NCI-H1105 (cell line): ENCODE measurements around the gene PARD3.
"Not testable (repeated sequence)": the region's sequence is repeated elsewhere in the genome, so short reads cannot be mapped to it uniquely, and the experiment has no call there.

ENCODE experiments used
- DNase-seq: peaks from one replicate; lab custom pipeline; 2025; lab: John Stamatoyannopoulos, UW

Gene PARD3

GRCh38 chr10:34741087-34741486 is 74.0 kb downstream of the PARD3 start:
- not testable (repeated sequence) for DNase-seq

- peak; percentile 9 for DNase-seq
Measured at GRCh38 chr10:34740321-34740720, 74.8 kb downstream of the PARD3 start.

- peak; percentile 78 for DNase-seq
Measured at GRCh38 chr10:34739915-34740314, 75.2 kb downstream of the PARD3 start.

GRCh38 chr10:34737772-34738169 is 77.3 kb downstream of the PARD3 start:
- no peak for DNase-seq

- no peak for DNase-seq
Measured at GRCh38 chr10:34736976-34737771, 77.9 kb downstream of the PARD3 start.

DNA sequence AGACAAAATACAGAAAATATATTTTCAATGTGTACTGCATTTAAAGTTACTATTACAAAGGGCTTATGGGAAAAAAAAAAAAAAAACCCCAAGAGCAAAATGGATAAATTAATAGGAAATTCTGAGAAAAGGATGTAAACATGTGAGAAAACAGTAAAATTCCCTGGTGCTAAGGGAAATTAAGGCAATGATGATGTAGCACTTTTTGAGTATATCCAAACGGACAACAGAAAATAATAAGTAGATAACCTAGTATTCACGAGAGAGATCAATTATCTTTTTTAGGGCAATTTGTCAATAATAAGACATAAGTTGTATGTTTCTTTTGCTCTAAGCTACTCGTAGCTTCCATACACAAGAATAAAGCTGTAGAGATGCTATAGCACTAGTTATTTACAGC is 80.2 kb downstream of the PARD3 start:
- no peak for DNase-seq

GRCh38 chr10:34732926-34733325 is 82.2 kb downstream of the PARD3 start:
- DNase-seq: no peak

DNA sequence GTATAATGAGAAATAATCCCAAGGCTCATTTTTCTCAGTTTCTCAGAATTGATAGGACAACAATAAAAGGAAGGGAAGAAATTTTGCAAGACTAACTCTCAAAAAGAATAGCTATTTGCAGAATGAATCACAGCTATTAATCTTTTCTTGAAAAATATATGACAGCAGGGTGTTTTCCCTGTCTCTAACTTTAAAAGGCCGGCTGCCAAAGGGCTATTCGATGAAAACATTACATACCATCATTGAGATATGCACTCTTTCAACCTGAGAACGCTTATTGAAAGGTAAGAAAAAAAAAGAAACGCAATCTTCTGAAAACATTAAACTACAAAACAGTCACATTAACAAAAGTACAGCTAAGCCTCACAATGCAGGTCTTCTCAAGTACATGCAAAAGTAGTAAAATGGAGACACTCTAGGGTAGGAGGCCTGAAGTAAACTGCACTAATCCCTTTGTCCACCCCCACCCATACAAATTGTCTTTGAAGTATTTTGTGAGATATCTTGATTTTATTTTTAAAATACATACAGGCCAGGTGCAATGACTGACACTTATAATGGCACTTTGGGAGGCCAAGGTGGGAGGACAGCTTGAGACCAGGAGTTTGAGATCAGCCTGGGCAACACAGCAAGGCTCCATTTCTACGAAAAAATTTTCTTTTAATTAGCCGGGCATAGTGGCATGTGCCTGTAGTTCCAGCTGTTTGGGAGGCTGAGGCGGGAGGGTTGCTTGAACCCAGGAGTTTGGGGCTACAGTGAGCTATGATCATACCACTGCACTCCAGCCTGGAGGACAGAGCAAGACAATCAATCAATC is 83.0 kb downstream of the PARD3 start:
- DNase-seq: no peak

- no peak for DNase-seq
Measured at GRCh38 chr10:34731213-34731612, 83.9 kb downstream of the PARD3 start.

DNA sequence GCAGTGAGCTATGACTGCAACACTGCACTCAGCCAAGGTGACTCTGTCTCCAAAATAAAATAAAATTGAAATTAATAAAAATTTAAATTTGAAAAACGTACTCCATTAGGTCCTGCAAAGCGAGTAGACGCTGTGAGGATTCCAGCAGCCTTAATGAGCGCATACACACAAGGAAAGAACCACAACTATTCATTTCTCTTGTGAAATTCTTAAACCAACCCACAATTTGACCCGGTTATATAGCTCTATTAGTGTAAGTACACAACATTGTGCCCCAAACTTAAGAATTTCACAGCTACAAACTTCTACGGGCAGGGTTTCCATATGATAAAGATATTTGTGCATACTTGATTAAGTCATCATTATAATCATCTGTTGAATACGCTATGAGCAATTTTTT is 84.4 kb downstream of the PARD3 start:
- no peak for DNase-seq

GRCh38 chr10:34729619-34730018 is 85.5 kb downstream of the PARD3 start:
- DNase-seq: no peak

DNA sequence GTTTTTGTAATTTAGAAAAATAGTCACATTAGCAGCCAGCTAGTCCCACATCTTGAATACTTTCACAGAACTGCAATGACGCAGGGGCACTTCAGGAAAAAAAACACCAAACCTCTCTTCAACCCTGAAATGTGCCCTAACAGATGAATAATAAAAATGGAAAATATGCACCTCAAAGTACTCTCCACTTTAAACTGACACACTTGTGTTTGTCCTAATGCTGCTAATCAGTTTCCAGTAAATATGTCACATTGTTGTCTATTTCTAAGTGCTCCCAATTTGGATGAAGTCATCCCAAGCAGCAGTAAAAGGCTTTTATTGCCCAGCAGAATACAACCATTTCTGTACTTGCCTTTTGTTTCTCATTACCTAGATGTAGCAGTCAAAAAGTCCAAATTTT is 86.7 kb downstream of the PARD3 start:
- DNase-seq: no peak

DNA sequence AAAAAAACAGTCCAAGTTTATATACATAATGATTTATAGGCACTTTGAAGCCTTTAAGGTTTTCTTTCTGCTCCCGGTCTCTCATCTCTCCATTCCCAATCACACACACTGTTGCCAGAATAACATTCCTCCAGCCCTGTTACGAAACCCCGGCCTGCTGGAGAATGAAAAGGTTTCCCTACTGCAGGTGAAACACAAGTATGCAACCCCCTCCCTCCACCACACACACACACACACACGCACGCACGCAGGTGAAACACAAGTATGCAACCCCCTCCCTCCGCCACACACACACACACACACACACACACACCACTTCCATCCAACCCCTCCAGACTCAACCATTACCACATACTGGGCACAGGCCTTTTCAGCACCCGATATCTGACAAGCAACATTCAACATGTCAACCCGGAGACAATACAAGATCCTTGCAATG is 87.5 kb downstream of the PARD3 start:
- DNase-seq: no peak

DNA sequence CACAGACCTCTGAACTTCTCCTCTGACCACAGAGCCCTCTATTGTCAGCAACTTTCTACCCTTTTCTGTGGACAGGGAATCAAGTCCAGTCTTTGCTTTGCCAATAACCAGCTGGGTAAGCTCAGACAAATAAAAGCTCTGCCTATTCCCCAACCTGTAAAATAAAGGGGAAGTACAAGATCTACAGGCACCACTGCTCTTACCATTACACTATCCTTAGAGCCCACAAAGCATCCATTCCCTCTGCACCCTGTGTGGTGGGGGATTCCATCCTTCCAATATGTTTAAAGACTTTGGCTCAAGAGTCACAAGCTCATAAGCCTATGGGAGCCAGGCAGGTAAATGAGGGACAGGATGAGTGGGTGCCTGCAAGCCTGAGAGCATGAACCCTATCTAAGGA is 88.2 kb downstream of the PARD3 start:
- no peak for DNase-seq

DNA sequence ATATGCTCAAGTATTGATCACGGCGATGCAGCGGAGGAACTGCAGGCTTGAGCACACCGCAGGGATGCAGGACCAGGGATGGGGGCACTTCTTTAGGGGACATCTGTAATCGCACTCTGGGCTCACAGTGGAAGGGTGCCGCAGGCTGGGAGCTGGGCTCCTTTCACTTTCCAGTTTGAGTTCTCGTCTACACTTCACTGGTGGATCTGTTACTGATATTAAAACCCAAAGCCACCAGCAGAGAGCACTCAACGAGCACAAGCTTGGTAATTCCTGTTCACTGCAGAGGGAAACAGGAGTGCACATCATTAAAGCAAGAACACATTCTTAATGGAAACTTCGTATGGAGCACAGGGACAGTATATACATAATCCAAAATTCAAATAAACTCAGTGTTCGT is 91.3 kb downstream of the PARD3 start:
- DNase-seq: no peak

GRCh38 chr10:34722404-34722803 is 92.7 kb downstream of the PARD3 start:
- DNase-seq: no peak

DNA sequence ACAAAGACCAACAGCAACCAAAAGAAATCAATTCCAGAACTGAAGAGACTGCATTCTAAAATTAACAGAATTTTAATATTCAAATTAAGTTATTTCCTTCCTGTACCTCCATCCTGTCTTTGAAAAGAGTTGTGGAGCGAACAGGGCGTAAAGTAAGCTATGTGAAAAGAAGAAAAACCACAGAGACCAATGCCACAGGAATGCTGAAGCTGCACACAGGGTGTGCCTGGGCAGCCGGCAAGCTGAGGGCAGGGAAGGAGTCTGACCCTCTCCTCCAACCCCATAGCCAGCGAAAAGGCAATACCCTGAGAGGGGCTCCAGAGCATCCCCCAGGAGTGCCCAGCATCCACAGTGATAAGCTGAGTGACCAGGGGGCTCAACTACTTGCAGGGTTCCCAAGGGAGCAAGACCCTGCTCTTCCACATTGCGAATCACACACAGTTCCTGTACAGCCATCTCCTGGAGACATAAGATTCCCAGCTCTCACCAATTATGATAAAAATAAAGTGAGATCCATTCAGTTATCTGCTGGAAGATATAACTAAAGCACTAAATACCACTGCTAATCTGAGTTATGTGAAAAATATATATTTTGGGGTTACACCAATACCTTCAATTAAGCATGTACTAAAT is 93.8 kb downstream of the PARD3 start:
- DNase-seq: no peak

DNA sequence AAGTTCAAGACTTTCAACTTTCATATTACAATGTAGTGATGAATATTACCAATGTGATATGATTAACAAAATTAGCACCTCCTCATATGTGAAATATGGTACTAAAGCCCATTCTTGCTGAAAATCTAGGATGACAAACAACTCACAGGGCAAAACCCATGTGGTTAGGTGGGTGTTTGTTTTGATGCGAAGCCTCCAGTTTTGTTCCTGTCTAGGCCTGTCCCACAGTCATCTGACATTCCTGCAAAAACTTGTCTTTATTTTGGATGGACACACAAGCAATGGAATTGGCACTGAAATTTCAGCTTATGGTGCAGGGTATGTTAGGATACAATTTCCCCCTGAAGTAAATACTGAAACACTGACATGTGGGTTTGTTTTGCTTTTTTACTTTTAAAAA is 95.3 kb downstream of the PARD3 start:
- no peak for DNase-seq

DNA sequence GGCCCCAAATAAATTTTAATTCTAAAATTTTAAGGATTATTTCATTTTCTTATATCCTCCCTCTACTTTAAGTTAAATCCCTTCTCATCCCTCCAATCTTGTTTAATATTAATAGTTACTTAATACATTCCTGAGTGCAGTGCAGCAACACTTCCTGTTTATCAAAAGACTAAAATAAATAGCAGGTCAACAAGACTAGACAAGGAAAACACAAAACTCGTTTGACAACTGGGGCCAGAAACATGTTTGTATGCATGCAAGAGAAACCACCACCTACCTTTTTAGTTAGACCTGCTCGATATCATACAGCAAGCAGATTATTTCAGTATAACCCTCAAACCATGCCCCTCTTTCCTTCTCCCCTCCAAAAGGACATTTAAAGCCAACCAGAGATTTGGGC is 95.8 kb downstream of the PARD3 start:
- DNase-seq: no peak

DNA sequence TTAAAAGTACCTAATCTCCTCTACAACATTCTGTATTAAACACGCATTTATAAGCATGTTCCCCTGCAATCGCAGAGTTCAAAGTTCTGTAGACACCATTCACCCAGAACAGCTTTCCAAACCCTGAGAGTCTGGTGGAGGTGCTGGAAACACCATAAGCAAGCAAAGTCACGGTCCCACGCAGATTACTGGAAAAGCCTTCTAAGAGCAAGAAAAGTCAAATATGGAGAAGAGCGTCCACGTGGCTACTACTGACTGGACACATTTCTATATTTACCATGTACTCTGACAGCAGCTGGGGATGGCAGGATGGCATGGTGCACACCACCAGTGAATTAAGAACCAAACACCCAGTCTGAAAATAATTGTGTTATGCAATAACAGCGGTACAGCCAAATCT is 97.7 kb downstream of the PARD3 start:
- DNase-seq: no peak

- DNase-seq: no peak
Measured at GRCh38 chr10:34716958-34717357, 98.1 kb downstream of the PARD3 start.

DNA sequence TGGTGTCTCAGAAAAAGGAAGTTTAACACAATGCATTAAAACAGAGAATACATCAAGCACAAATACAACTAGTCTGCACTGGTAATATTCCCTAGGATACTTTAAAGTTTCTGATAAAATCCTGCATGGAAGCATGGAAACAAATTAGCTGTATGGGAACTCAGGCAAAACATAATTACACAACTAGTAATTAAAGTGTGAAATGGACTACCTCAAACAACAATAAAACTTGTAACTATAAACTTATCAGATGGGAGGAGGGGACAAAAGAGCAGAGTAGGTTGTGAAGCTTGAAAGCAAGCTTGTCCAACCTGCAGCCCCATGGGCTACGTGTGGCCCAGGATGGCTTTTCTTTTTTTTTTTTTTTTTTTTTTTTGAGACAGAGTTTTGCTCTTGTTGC is 98.9 kb downstream of the PARD3 start:
- no peak for DNase-seq
